ENCODE results near the gene ATP5F1D. TPM values are rescaled to one million over a fixed set of nuclear protein-coding genes. Genes with fewer than 3 reads are reported as not detected.

The ATP5F1D gene
- total and polyA plus RNA-seq, 4 donors: 27.1 to 266 (median 187) TPM

GRCh38 chr19:1267477-1268225, 26.1 kb downstream of the ATP5F1D start:
- H3K9ac ChIP-seq (ENCODE audit: insufficient read depth in 1 of 2, low read length in 2 of 2): no peak overlapping the region

GRCh38 chr19:1268226-1269064, 26.9 kb downstream of the ATP5F1D start:
- no peak overlapping the region for H3K4me3 ChIP-seq
- no peaks in the 10 kb centered on the region for H3K27me3 ChIP-seq (ENCODE audit: control insufficient read depth in 3 of 3, insufficient read depth in 3 of 3, low read length in 2 of 3)
- peaks cover 17 to 55% (median 34%) of the 10 kb centered on the region in 5 donors for H3K4me1 ChIP-seq (ENCODE audit: control insufficient read depth in 5 of 5, insufficient read depth in 5 of 5, low read length in 5 of 5)
- ATAC-seq (ENCODE audit: insufficient read depth, low FRiP score) (no peak), DNase-seq (no peak)
- 53 to 54% methylated on average over 37 to 40 of the region's 40 CpGs for WGBS, 2 donors
- no peaks in the 10 kb centered on the region for H3K9me3 ChIP-seq (ENCODE audit: control insufficient read depth in 4 of 4, insufficient read depth in 3 of 4, low read length in 3 of 4)
- H3K36me3 ChIP-seq (ENCODE audit: control insufficient read depth in 4 of 4, insufficient read depth in 4 of 4, low read length in 4 of 4): peaks cover 10 to 34% (median 27%) of the 10 kb centered on the region in 4 donors
- peak overlapping the region; percentile 58 to 62 for H3K27ac ChIP-seq (ENCODE audit: low read depth in 1 of 2, low read length in 1 of 2)
- no peak overlapping the region for H3K9ac ChIP-seq (ENCODE audit: insufficient read depth in 1 of 2, low read length in 2 of 2)
- no peak for TF ChIP-seq CTCF (IDR thresholded peaks at IDR 0.05; ENCODE audit: control extremely low read depth, extremely low read depth)

More at GRCh38 chr19:1267477-1268225, 26.1 kb downstream of the ATP5F1D start:
- no peak overlapping the region for H3K4me3 ChIP-seq
- DNase-seq (no peak), ATAC-seq (ENCODE audit: insufficient read depth, low FRiP score) (no peak)
- TF ChIP-seq CTCF (IDR thresholded peaks at IDR 0.05; ENCODE audit: control extremely low read depth, extremely low read depth): no peak
- H3K4me1 ChIP-seq (ENCODE audit: control insufficient read depth in 5 of 5, insufficient read depth in 5 of 5, low read length in 5 of 5): peaks cover 17 to 63% (median 37%) of the 10 kb centered on the region in 5 donors
- H3K9me3 ChIP-seq (ENCODE audit: control insufficient read depth in 4 of 4, insufficient read depth in 3 of 4, low read length in 3 of 4): no peaks in the 10 kb centered on the region
- no peak overlapping the region for H3K27ac ChIP-seq (ENCODE audit: low read depth in 1 of 2, low read length in 1 of 2)
- WGBS, 2 donors: 30 to 33% methylated on average over 34 to 35 of the region's 35 CpGs
- peaks cover 4 to 27% (median 19%) of the 10 kb centered on the region in 4 donors for H3K36me3 ChIP-seq (ENCODE audit: control insufficient read depth in 4 of 4, insufficient read depth in 4 of 4, low read length in 4 of 4)
- H3K27me3 ChIP-seq (ENCODE audit: control insufficient read depth in 3 of 3, insufficient read depth in 3 of 3, low read length in 2 of 3): no peaks in the 10 kb centered on the region

GRCh38 chr19:1269065-1269477, 27.5 kb downstream of the ATP5F1D start, which contains the start of gene CIRBP:
TSS of gene CIRBP (plus strand) at chr19:1269332. CDS start at chr19:1270934, 1,602 bp downstream.
- H3K27me3 ChIP-seq (ENCODE audit: control insufficient read depth in 3 of 3, insufficient read depth in 3 of 3, low read length in 2 of 3): no peaks in the 10 kb centered on the region
- peak; percentile 70 for ATAC-seq (ENCODE audit: insufficient read depth, low FRiP score)
- peak within 1 kb of the TSS; percentile 98 to 99 for H3K27ac ChIP-seq (ENCODE audit: low read depth in 1 of 2, low read length in 1 of 2)
- H3K4me1 ChIP-seq (ENCODE audit: control insufficient read depth in 5 of 5, insufficient read depth in 5 of 5, low read length in 5 of 5): peaks cover 17 to 55% (median 36%) of the 10 kb centered on the region in 5 donors
- DNase-seq: peak; percentile 99 to 100 (median 99)
- TF ChIP-seq CTCF (IDR thresholded peaks at IDR 0.05; ENCODE audit: control extremely low read depth, extremely low read depth): no peak
- WGBS, 2 donors: 0 to 1% methylated on average over 34 to 50 of the region's 50 CpGs
- H3K9ac ChIP-seq (ENCODE audit: insufficient read depth in 1 of 2, low read length in 2 of 2): peak within 1 kb of the TSS; percentile 31 to 87
- peaks cover 12 to 41% (median 33%) of the 10 kb centered on the region in 4 donors for H3K36me3 ChIP-seq (ENCODE audit: control insufficient read depth in 4 of 4, insufficient read depth in 4 of 4, low read length in 4 of 4)
- H3K4me3 ChIP-seq: peak within 1 kb of the TSS; percentile 85
- H3K9me3 ChIP-seq (ENCODE audit: control insufficient read depth in 4 of 4, insufficient read depth in 3 of 4, low read length in 3 of 4): no peaks in the 10 kb centered on the region
